SK-N-SH (cell line): ENCODE measurements around the gene NUMA1. TPM values are rescaled to one million over a fixed set of nuclear protein-coding genes. Genes with fewer than 3 reads are reported as not detected.

ENCODE experiments used
- CTCF ChIA-PET: fragments of 300-600, 350-600 bp; formaldehyde crosslinking; extraction: SDS; loops from one replicate; lab custom pipeline; 2021; lab: Yijun Ruan, JAX
- POLR2A ChIA-PET: fragments of 350-600 bp; sonication (Branson Sonifier 250); formaldehyde crosslinking; extraction: SDS; loops from one replicate; lab custom pipeline; 2020; ENCODE audit warnings: antibody characterized with exemption, inconsistent platforms; lab: Yijun Ruan, JAX
- DNase-seq: peaks from one replicate; pipeline ENCODE4 v3.0.0; 2012
- H2AFZ ChIP-seq: fragments of 200-600 bp; sonication (generic); 2 replicates; pipeline ENCODE4 v1.8.1; 2016; ENCODE audit warnings: antibody characterized with exemption, mild to moderate bottlenecking, low read depth
- H3F3A ChIP-seq: fragments of 200-600 bp; sonication (generic); replicated peaks from 2 replicates; pipeline ENCODE3; 2016; ENCODE audit warnings: antibody characterized with exemption, mild to moderate bottlenecking; ENCODE audit not compliant: insufficient read depth
- H3K27ac ChIP-seq, 2 experiments: fragments of 200-500 bp in 1 of 2; fragments of 200-600 bp in 1 of 2; sonication (Bioruptor generic) in 1 of 2; sonication (generic), shearing (Covaris generic) in 1 of 2; 2 replicates each; pipeline versions ENCODE4 v1.5.1 to v1.6.1; 2014 to 2016; ENCODE audit warnings: low read depth in 2 of 2, inconsistent platforms in 1 of 2, low read length in 1 of 2, mild to moderate bottlenecking in 1 of 2, mixed read lengths in 1 of 2
- H3K27me3 ChIP-seq: fragments of 200-600 bp; sonication (generic), shearing (Covaris generic); 2 replicates; pipeline ENCODE4 v1.6.1; 2016; ENCODE audit warnings: mixed run types; ENCODE audit not compliant: insufficient read depth
- H3K36me3 ChIP-seq, 2 experiments: fragments of 200-500 bp in 1 of 2; fragments of 200-600 bp in 1 of 2; sonication (Bioruptor generic) in 1 of 2; sonication (generic) in 1 of 2; replicated peaks in 1 of 2; 2 replicates each; pipeline versions ENCODE3 to v1.5.1; 2014 to 2016; ENCODE audit warnings: low read length in 1 of 2, mild to moderate bottlenecking in 1 of 2; ENCODE audit not compliant: insufficient read depth in 2 of 2, control insufficient read depth in 1 of 2
- H3K4me1 ChIP-seq, 2 experiments: fragments of 200-500 bp in 1 of 2; fragments of 200-600 bp in 1 of 2; sonication (Bioruptor generic) in 1 of 2; sonication (generic), shearing (Covaris generic) in 1 of 2; 2 replicates each; pipeline versions ENCODE4 v1.5.1 to v1.6.1; 2014 to 2016; ENCODE audit warnings: low read depth in 1 of 2, low read length in 1 of 2, mixed run types in 1 of 2; ENCODE audit not compliant: insufficient read depth in 2 of 2, control insufficient read depth in 1 of 2
- H3K4me2 ChIP-seq: fragments of 200-600 bp; sonication (generic), shearing (Covaris generic); 2 replicates; pipeline ENCODE4 v1.6.1; 2017; ENCODE audit warnings: mixed run types
- H3K4me3 ChIP-seq, 2 experiments: fragments of 200-500 bp in 1 of 2; fragments of 200-600 bp in 1 of 2; sonication (Bioruptor generic) in 1 of 2; sonication (generic), shearing (Covaris generic) in 1 of 2; 2 replicates each; pipeline versions ENCODE4 v1.5.1 to v1.8.1; 2014 to 2016; ENCODE audit warnings: low read depth in 2 of 2, inconsistent platforms in 1 of 2, low read length in 1 of 2, mild to moderate bottlenecking in 1 of 2, mixed read lengths in 1 of 2, moderate library complexity in 1 of 2
- H3K79me2 ChIP-seq: fragments of 200-600 bp; sonication (generic); 2 replicates; pipeline ENCODE4 v1.8.1; 2017; ENCODE audit warnings: mild to moderate bottlenecking; ENCODE audit not compliant: insufficient read depth
- H3K9ac ChIP-seq: fragments of 200-600 bp; sonication (generic); 2 replicates; pipeline ENCODE4 v1.6.1; 2017; ENCODE audit warnings: mixed run types
- H3K9me2 ChIP-seq: fragments of 200-600 bp; sonication (generic); 2 replicates; pipeline ENCODE4 v1.6.1; 2017; ENCODE audit warnings: mixed run types
- H3K9me3 ChIP-seq: fragments of 200-600 bp; sonication (generic); 2 replicates; pipeline ENCODE4 v1.6.1; 2017; ENCODE audit warnings: mixed run types, mild to moderate bottlenecking, moderate library complexity
- H4K20me1 ChIP-seq: fragments of 200-600 bp; sonication (generic); 2 replicates; pipeline ENCODE4 v1.6.1; 2017; ENCODE audit warnings: mild to moderate bottlenecking, mixed run types; ENCODE audit not compliant: insufficient read depth
- CHD2 ChIP-seq: fragments of 150-350 bp; IDR thresholded peaks from 2 replicates; pipeline ENCODE4 v1.6.1; 2018; ENCODE audit warnings: low read length; ENCODE audit not compliant: partially characterized antibody
- ELF1 ChIP-seq: IDR thresholded peaks from 2 replicates; pipeline ENCODE4 v1.4.0; 2012
- EP300 ChIP-seq, 2 experiments: IDR thresholded peaks; 2 replicates each; pipeline versions ENCODE4 v1.4.0 to v1.6.1; 2012; ENCODE audit warnings: borderline replicate concordance in 1 of 2, low read depth in 1 of 2, low read length in 1 of 2
- FOXM1 ChIP-seq: IDR thresholded peaks from 2 replicates; pipeline ENCODE4 v1.4.0; 2012; ENCODE audit warnings: low read depth, mild to moderate bottlenecking
- MEF2A ChIP-seq: IDR thresholded peaks from 2 replicates; pipeline ENCODE4 v1.4.0; 2012; ENCODE audit warnings: low read depth, borderline replicate concordance
- MXI1 ChIP-seq: IDR thresholded peaks from 2 replicates; pipeline ENCODE4 v1.6.1; 2012; ENCODE audit warnings: mild to moderate bottlenecking, low read depth, low read length, improper control_type of control experiment
- RAD21 ChIP-seq: IDR thresholded peaks from 2 replicates; pipeline ENCODE4 v1.6.1; 2012; ENCODE audit warnings: mild to moderate bottlenecking, low read length
- RCOR1 ChIP-seq: fragments of 150-350 bp; IDR thresholded peaks from 2 replicates; pipeline ENCODE4 v1.6.1; 2017; ENCODE audit warnings: antibody characterized with exemption, low read length
- RXRA ChIP-seq: IDR thresholded peaks from 2 replicates; pipeline ENCODE4 v1.4.0; 2012; ENCODE audit warnings: low read depth, mild to moderate bottlenecking, borderline replicate concordance
- SIN3A ChIP-seq: IDR thresholded peaks from 2 replicates; pipeline ENCODE4 v1.6.1; 2012; ENCODE audit warnings: low read depth, mild to moderate bottlenecking, low read length, moderate library complexity, borderline replicate concordance
- TAF1 ChIP-seq: IDR thresholded peaks from 2 replicates; pipeline ENCODE4 v1.6.1; 2012; ENCODE audit warnings: low read depth, mild to moderate bottlenecking, low read length, moderate library complexity, borderline replicate concordance
- TEAD4 ChIP-seq: IDR thresholded peaks from 2 replicates; pipeline ENCODE4 v1.4.0; 2012; ENCODE audit warnings: mild to moderate bottlenecking, borderline replicate concordance; ENCODE audit not compliant: insufficient read depth
- YY1 ChIP-seq: IDR thresholded peaks from 2 replicates; pipeline ENCODE4 v1.4.0; 2012; ENCODE audit warnings: low read depth, mild to moderate bottlenecking
- ZBTB33 ChIP-seq: IDR thresholded peaks from 2 replicates; pipeline ENCODE4 v1.4.0; 2012; ENCODE audit warnings: low read depth, borderline replicate concordance
- WGBS: methylation state at CpG from one replicate; pipeline ENCODE4 v1.1.6; 2017; ENCODE audit warnings: low lambda C conversion rate; 5-methylcytosine and 5-hydroxymethylcytosine counted together
- polyA plus RNA-seq, 3 experiments: library from polyadenylated mRNA; depleted of rRNA; stranded (reverse); fragments of >200 nt; gene quantifications; 2 replicates each; pipeline ENCODE4 v1.2.3, GENCODE V29; 2012
- TF ChIP-seq, protein P1 (sequence below): fragments of 200-600 bp; sonication (generic); IDR thresholded peaks from 2 replicates; pipeline ENCODE4 v1.6.1; 2017; ENCODE audit warnings: antibody characterized with exemption, mild to moderate bottlenecking, moderate library complexity
- TF ChIP-seq, protein P2 (sequence below): fragments of 150-350 bp; IDR thresholded peaks from 2 replicates; pipeline ENCODE4 v1.6.1; 2016; ENCODE audit warnings: mild to moderate bottlenecking, low read depth, low read length
- TF ChIP-seq, protein P3 (sequence below): fragments of 150-350 bp; IDR thresholded peaks from 2 replicates; pipeline ENCODE4 v1.6.1; 2017; ENCODE audit warnings: antibody characterized with exemption, low read length, low read depth, borderline replicate concordance
- TF ChIP-seq, protein P4 (sequence below): IDR thresholded peaks from 2 replicates; pipeline ENCODE4; 2012
- TF ChIP-seq, protein P5 (sequence below): IDR thresholded peaks from 2 replicates; pipeline ENCODE4 v1.4.0; 2012; ENCODE audit warnings: low read depth, borderline replicate concordance

The NUMA1 gene
- polyA plus RNA-seq, 1 of the 3 experiments (the other 2 are of a cell fraction), result 111 TPM

- no peak for TF ChIP-seq RAD21
- TF ChIP-seq ELF1, result no peak
- no peak for TF ChIP-seq YY1
- TF ChIP-seq, protein P1, sequence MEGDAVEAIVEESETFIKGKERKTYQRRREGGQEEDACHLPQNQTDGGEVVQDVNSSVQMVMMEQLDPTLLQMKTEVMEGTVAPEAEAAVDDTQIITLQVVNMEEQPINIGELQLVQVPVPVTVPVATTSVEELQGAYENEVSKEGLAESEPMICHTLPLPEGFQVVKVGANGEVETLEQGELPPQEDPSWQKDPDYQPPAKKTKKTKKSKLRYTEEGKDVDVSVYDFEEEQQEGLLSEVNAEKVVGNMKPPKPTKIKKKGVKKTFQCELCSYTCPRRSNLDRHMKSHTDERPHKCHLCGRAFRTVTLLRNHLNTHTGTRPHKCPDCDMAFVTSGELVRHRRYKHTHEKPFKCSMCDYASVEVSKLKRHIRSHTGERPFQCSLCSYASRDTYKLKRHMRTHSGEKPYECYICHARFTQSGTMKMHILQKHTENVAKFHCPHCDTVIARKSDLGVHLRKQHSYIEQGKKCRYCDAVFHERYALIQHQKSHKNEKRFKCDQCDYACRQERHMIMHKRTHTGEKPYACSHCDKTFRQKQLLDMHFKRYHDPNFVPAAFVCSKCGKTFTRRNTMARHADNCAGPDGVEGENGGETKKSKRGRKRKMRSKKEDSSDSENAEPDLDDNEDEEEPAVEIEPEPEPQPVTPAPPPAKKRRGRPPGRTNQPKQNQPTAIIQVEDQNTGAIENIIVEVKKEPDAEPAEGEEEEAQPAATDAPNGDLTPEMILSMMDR, result no peak
Observed at GRCh38 chr11:71976551-71976950, 103.8 kb downstream of the NUMA1 start (continued).

DNA sequence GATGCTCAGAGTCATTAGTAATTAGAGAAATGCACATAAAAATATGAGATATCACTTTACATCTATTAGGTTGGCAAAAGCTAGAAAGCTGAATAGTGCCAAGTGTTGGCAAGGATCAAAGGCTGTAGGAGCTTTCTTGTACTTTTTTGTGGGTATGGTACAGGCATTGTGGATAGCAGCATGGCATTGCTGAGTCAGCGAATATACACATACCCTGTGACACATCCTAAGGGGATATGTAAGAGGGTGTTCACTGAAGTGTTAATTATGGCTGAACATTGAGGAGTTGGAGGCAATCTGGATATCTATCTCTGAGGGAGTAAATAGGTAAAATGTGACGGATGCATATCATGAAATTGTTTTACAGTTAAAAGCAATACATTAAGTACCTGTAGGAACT is 108.7 kb downstream of the NUMA1 start:
- Histone ChIP-seq H3K9ac (no peak overlapping the region), H3K27me3 (no peaks in the 10 kb centered on the region), H3K9me2 (no peaks in the 10 kb centered on the region), H4K20me1 (no peaks in the 10 kb centered on the region)
- DNase-seq, result no peak
- TF ChIP-seq ZBTB33, result no peak
- no peak for TF ChIP-seq FOXM1
- no peak for TF ChIP-seq RCOR1
- TF ChIP-seq TEAD4, result no peak
- no peak for TF ChIP-seq MXI1
- TF ChIP-seq SIN3A, result no peak
- no peak for TF ChIP-seq CHD2
- TF ChIP-seq, protein P2, sequence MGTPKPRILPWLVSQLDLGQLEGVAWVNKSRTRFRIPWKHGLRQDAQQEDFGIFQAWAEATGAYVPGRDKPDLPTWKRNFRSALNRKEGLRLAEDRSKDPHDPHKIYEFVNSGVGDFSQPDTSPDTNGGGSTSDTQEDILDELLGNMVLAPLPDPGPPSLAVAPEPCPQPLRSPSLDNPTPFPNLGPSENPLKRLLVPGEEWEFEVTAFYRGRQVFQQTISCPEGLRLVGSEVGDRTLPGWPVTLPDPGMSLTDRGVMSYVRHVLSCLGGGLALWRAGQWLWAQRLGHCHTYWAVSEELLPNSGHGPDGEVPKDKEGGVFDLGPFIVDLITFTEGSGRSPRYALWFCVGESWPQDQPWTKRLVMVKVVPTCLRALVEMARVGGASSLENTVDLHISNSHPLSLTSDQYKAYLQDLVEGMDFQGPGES, result no peak
- TF ChIP-seq, protein P3, sequence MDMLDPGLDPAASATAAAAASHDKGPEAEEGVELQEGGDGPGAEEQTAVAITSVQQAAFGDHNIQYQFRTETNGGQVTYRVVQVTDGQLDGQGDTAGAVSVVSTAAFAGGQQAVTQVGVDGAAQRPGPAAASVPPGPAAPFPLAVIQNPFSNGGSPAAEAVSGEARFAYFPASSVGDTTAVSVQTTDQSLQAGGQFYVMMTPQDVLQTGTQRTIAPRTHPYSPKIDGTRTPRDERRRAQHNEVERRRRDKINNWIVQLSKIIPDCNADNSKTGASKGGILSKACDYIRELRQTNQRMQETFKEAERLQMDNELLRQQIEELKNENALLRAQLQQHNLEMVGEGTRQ, result no peak
- TF ChIP-seq, protein P4, sequence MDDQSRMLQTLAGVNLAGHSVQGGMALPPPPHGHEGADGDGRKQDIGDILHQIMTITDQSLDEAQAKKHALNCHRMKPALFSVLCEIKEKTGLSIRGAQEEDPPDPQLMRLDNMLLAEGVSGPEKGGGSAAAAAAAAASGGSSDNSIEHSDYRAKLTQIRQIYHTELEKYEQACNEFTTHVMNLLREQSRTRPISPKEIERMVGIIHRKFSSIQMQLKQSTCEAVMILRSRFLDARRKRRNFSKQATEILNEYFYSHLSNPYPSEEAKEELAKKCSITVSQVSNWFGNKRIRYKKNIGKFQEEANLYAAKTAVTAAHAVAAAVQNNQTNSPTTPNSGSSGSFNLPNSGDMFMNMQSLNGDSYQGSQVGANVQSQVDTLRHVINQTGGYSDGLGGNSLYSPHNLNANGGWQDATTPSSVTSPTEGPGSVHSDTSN, result no peak
- TF ChIP-seq EP300 (IDR thresholded peaks at IDR 0.05; ENCODE audit: borderline replicate concordance in 1 of 2, low read depth in 1 of 2, low read length in 1 of 2), result no peak
- TF ChIP-seq RAD21, result no peak
- no peak for TF ChIP-seq TAF1
- no peak for TF ChIP-seq RXRA
- TF ChIP-seq, protein P1, result no peak
- TF ChIP-seq, protein P5, sequence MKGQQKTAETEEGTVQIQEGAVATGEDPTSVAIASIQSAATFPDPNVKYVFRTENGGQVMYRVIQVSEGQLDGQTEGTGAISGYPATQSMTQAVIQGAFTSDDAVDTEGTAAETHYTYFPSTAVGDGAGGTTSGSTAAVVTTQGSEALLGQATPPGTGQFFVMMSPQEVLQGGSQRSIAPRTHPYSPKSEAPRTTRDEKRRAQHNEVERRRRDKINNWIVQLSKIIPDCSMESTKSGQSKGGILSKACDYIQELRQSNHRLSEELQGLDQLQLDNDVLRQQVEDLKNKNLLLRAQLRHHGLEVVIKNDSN, result no peak
- TF ChIP-seq MEF2A, result no peak
- TF ChIP-seq, all 33 proteins: peak for 0
- H3K4me3 ChIP-seq, result no peak overlapping the region
- H3K4me2 ChIP-seq, result no peak overlapping the region
- ChIA-PET POLR2A (no interaction called here), CTCF (interaction anchor here (0.6 to 1.3 kb wide), 3 partner anchors 16 to 476 kb away, joined by 3 to 4 read pairs (median 3); partner anchors contain the start of gene CLPB)
- H3K27ac ChIP-seq, result no peak overlapping the region
- H3K36me3 ChIP-seq, result peaks cover 16 to 48% of the 10 kb centered on the region in 2 experiments
- WGBS, result 88% methylated on average over 2 of the region's 2 CpGs
- no peak overlapping the region for H2AFZ ChIP-seq
- H3K79me2 ChIP-seq, result peaks cover 28% of the 10 kb centered on the region
- no peaks in the 10 kb centered on the region for H3F3A ChIP-seq
- H3K9me3 ChIP-seq, result no peaks in the 10 kb centered on the region
- H3K4me1 ChIP-seq, result no peaks in the 10 kb centered on the region
